ENCODE results near the gene MRPL11.
A peak's percentile ranks its signal among the peaks of the same experiment; 100 is the strongest.

MRPL11 gene

DNA sequence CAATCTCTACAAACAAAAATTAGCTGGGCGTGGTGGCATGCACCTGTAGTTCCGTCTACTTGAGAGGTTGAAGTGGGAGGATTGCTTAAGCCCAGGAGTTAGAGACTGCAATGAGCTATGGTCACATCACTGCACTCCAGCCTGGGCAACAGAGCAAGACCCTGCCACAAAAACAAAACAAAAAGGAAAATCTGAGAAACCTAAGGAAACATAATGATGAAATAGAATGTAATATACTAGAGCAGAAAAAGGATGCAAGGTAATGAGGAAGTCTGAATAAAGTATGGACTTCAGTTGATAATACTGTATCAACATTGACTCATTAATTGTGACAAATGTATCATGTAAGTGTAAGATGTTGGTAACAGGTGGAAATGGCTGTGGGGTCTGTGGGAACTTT, 9.7 kb downstream of the MRPL11 start:
- no peak for DNase-seq

DNA sequence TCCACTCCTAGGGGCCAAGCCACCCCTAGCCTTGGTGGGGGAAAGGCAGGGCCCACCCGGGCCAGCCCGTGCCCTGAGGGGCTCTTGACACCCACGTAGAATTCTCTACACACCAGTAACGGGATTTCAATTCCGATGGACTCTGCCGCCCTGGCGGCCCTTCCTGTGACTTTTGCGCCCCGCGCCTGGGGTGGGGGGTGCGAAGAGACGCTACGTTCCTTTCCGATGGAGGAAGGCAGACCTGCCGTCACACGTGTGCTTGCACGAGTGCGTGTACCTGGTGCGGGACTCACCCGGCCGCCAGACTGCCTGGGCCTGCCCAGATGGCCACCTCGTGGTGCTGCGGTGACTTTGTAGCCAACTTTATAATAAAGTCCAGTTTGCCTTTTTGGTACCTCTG, 12.3 kb downstream of the MRPL11 start:
- DNase-seq, result no peak

DNA sequence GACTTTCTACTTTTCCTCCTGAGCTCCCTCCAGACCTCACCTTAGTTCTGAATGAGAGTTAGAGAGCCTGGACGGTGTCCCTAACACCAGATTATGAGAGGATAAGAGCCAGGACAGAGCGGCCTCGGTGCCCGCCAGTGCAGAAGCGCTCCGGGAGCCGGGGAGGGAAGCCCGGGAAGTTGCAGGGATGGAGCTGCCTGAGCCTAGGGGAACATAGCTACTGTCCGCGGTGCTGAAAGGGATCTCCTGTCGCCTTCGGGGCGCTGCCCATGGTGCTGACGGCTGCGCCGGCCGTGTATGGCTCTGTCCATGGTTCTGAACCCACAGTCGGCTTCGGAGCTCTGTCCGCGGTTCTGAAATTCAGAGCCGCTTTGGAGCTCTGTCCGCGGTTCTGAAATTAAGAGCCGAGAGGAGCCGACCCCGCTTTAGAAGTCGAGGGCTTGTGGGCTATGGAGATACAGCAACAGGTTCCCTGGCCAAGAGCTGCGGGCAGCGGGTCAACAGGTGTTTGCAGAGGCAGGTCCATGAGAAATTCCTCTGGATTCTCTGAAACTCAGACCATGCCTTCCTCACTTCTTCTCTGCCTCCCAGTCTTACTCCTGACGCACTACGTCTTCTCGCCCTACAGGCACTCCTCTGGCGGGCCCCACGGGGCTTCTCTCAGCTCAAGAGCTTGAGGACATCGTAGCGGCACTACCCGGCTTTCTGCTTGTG, 17.0 kb downstream of the MRPL11 start:
- peak; percentile 89 for DNase-seq

DNA sequence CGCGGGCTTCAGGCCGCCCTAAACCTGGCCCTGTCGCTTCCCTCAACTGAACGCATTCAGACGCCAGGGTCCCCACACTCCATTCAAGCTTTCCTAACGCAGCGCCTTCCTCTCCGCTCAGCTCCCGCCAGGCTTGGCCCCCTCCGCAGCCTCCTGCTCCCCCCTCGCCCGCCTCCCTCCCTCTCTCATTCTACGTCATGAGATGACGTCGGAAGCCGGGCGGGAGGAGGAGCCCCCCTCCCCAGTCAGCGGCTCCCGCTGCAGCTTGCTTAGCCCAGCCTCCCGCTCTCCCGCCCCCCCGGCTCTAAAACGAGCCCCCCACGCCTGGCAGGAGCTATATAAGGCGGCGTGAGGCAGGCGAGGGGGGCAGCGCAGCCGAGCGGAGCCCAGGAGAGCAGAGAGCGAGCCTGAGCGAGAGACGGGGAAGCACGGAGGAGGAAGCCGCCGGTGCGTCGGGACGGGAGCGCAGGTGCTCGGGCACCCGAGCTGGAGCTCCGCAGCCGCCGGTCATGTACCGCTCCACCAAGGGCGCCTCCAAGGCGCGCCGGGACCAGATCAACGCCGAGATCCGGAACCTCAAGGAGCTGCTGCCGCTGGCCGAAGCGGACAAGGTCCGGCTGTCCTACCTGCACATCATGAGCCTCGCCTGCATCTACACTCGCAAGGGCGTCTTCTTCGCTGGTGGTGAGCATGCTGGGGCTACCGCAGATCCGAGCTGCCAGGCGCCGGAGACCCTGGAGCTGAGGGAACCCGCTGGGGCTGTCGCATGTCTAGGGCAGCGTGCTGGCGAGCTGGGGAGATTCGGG, 17.8 kb downstream of the MRPL11 start, which contains the start of gene NPAS4:
Gene NPAS4, plus strand, starts transcription at position 365 of the 806 bp plus-strand sequence. Its CDS starts 145 bp downstream, at position 510.
- no peak for DNase-seq

DNA sequence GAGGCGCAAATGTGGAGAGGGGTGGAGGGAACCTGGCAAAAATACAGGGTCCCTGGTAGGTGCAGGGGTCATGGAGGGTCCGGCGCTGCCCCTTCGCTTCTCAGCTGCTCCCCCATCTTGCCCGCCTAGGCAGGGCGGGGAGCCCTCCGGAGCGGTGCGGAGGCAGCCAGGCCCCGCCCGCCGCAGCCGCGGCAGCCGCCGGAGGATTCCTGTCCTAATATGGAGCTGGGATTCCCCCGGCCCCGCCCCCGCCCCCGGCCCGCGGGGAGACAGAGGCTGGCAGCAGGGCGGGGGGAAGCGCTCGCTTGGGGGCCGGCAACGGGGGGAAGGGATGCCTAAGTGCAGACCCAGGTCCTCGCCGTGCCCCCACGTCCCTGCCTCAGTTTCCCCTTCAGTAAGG, 18.8 kb downstream of the MRPL11 start:
- no peak for DNase-seq

DNA sequence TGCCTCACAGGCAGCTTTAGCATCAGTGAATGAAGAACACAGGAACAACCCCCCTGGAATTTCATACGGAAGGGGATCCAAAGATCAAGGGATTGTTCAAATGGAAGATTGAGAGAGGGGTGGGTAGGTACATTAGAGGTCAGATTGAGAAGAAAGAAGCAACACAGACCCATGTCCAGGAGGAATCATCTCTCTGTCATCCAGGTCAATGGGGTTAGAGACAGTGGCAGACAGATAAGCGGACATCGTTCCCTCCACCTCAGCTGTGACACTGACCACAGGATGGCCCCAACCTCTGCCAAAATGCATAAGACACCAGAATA, 19.7 kb downstream of the MRPL11 start:
- DNase-seq, result no peak

DNA sequence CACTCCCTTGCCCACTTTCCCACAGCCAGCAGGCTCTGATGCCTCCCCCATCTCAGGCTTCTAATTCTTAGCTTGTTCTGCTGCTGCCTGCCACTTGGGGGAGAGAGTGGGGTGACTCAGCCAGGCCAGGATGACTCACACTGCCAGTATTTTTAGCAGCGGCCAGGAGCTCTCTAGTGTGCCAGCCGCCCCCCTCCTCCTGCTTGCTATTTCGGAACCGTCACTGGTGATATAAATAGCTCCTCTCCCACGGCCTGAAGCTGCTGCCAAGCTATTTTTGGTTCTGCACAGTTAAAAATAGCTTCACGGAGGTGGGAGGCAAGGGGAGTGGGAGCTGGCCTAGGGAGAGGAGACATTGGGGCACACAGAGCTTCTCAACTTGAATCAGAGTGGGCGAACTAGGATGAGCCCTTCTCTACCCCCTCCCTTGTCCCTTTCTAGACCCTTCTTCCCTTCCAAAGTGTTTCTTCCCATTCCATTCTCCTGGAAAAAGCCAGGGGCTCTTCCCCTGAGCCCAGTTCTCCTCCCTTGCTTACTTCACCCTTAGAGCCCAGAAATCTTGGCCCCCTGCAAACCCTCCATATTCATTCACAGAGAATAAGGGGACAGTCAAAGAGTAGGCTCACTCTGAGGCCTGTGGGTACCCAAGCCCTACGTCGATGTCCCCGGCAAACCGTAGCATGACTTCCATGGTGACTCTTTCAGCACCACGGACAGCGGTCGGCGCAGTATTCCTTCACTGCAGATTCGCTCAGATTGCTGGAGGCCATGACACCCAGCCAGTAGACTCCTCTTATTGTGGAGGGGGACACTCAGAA, 20.3 kb downstream of the MRPL11 start:
- peak; percentile 46 for DNase-seq

DNA sequence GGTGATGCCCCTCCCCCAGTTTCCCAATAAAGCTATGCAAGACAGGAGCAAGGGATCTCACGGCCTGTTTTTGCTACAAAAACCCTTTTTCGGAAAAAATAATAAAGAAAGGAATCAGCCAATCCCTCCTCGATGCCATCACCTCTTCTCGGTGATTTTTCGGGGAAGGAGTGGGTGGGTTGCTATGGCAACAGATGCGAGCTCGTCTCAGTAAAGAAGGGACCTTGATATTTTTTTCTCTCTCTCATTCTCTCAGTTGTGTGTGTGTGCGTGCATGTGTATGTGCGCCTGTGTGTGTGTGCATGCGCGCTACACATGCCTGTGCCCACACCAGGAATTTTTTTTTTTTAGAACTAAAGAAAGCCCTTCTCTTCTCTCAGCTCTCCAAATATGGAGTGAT, 21.6 kb downstream of the MRPL11 start:
- no peak for DNase-seq

DNA sequence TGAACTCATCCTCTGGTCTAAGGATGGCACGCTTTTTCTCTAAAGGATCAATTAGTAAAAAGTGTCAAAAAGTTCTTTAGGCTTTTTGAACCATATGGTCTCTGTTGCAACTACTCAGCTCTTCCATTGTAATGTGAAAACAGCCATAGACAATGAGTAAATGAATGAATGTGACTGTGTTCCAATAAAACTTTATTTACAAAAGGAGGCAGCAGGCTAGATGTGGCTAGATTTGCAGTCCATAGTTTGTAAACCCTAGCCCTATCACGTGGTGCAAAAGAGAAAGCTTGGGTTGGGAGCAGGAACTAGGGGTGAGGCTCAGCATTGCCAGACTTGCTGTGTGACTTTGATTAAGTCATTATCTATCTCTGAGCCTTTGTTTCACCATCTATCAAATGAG, 23.2 kb downstream of the MRPL11 start:
- no peak for DNase-seq

DNA sequence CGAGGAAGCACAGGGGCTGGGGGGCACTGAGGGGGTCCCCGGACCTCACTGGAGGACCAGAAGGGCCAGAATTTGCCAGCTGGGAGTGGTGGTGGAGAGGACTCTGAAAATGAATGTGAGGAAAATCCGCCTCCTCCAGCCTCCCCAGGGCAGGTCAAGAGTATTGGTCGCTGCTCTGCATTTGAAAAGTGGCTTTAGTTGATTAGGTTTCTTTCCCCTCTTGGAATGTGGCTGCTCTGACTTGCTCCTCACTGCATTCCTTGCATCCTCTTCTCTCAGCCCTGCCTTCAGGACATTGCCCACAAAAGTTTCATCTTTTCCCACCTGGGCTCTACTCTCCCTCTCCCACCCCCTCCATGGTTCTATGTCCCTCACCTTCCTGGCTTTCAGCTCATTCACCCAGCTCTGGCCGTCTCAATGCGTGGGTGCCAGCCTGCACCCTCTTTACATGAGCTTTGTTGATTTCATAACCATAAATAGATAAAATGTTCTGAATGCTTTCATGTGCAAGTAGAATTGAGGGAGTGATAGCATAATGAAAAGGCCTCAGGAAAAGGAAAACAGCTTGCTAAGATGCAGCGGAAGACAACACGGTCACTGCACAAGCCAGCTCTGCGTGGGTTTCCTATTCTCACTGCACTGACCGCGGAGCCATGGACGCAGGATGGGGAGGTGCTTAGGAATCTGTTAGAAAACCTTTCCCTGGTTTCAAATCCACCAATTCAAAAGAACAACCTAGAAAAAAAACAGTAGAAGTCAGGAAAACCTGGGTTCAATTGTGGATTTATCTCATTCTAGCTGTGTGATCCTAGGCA, 24.3 kb downstream of the MRPL11 start:
- DNase-seq, result no peak

DNA sequence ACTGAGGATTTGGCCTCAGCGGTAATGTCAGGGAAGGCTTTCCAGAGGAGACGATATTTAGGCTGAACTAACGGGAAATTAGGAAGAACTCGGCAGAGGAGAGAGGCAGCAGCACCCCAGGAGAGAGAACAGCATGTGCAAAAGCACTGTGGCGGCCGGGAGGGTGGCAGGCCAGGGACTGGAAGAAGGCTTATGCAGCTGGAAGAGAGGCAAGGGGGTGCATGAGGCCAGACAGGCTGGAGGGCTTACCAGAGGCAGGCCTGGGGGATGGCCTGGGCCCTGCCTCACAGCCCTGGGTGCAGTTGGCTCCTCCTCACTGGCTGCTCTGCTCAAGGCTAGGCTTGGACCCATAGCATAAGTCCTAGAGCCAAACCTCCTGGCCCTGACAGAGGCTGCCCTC, 25.5 kb downstream of the MRPL11 start:
- no peak for DNase-seq

DNA sequence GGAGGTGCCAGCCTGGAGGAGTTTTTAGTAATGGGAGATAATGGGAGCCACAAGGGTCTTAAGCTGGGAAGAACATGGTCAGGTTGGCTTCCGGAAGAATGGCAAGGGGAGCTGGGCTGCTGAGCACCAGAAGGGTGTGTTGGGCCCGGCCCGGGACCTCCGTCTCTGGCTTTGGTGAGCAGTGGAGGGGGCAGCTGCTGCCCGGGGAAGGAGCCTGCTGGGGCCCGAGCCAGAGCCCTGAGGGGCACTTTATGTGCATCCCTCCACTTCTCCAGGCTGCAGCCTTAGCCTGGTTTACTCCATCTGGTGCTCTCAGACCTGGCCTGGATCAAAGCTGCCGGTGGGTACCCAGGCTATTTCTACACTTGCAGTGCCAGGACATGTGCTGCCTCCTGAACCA, 26.5 kb downstream of the MRPL11 start:
- no peak for DNase-seq

DNA sequence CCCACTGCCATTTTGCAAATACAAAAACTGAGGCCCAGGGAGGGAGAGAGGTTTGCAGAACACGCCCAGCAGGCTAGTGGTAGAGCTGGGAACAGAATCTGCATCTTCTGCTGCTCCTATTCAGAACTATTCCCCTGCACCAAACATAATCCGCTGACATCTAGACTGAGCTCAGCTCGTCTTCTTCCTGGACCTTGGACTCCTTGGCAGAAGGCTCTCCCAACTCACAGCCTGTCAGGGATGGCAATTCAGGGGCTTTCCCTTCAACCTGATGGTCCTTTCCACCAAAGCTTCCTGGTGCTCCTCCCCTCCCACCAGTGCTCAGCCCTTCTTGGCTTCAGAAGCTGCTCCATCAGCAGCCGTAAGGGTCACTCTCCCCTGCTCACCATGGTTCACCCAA, 27.3 kb downstream of the MRPL11 start:
- no peak for DNase-seq

DNA sequence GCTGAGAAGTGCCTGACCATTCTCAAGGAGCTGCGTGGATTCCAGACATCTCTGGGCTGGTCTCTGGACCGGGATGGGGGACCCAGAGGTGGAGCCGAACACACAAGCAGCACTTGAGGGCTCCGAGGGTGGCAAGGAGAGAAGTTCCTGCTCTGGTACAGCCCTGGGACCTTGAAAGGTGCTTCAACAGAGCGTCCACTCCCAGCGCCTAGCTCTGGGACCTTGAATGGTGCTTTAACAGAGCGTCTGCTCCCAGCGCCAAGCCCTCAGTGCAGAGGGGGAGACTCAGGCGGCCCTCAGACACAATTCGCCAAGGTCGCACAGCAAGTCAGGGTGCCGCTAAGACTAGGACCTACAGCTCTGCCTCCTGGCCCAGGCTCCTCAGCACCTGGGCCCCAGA, 28.5 kb downstream of the MRPL11 start:
- DNase-seq, result no peak

DNA sequence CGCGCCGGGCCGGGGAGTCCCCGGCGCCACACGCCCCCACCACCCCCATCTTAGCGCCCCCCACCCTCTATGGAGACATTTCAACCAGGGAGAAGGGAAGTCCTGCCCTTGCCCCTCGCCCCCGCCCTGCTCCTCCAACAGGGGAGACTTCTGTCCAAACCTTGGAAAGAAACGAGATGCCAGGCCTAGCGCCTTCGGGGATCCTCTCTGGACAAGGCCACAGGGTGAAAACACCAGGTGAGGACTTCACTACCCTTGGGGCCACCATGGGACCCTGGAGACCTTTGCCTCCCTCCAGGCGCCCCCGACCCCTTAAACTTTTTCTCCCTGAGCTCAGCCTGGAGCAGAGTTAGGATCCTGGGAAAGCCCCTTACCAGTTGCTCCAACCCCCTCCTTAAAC, 29.4 kb downstream of the MRPL11 start:
- no peak for DNase-seq

DNA sequence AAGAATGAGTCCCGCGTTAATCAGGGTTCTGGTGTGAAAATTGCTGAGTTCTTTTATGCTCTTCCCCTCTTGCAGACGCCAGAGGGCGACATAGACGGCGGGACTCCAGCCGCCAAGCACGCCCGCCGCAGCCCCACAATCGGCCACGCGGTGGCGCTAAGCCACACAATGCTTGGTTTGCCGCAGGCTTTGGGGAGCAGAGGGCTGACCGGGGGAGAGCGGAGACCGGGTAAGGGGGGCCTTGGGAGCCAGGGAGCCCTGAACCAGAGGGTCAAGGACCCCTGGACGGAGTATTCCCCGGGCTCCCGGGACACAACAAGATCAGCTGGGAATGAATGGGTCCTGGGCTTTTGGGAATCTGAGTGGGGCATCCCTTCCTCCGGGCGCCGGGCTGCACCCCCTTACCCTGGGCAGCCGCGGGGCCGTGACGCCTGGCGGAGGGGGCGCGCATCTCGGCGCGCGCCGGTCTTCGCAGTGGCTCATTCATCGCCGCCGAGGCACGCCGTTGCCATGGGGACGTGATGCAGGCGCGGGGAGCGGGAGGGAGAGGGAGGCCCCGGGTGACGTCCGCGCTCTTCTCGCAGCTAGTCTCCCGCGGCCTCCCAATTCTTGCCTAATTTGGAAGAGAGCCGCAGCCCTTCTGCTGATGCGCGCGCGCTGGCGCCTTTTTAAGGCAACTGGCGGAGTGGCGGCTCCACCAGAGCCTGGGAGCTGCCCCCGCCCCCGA, 30.0 kb downstream of the MRPL11 start:
- DNase-seq, result peak; percentile 90

DNA sequence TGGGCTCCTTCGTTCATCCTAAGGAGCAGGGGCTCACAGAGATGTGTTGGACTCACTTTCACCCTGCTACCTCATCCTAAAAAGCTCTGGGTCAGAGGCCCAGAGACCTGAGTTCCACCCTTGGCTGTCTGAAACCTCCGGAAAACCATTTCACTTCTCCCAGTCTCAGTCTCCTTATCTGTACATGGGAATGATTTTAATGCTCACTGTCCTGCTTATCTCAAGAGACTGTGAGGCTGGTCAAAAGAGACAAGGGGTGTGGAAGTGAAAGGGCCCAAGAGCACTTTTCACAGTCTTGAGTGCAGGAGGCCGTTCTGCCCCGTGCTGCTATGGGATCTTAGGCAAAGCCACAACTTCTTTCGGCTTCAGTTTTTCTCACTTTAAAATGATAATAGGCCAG, 31.0 kb downstream of the MRPL11 start:
- no peak for DNase-seq

DNA sequence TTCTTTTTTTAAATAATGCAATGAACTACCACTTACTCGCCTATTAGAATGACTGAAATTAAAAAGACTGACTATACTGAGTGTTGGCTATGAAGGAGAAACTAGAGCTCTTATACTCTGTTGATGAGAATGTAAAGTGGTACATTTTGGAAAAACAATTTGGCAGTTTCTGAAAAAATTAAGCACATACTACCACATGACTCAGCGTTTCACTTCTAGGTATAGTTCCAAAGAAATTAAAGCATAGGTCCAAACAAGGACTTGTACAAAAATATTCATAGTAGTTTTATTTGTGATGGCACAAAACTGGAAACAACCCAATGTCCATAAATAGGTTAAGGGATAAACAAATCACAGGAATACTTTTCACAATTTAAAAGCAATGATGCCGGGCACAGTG, 44.7 kb downstream of the MRPL11 start:
- DNase-seq, result no peak

DNA sequence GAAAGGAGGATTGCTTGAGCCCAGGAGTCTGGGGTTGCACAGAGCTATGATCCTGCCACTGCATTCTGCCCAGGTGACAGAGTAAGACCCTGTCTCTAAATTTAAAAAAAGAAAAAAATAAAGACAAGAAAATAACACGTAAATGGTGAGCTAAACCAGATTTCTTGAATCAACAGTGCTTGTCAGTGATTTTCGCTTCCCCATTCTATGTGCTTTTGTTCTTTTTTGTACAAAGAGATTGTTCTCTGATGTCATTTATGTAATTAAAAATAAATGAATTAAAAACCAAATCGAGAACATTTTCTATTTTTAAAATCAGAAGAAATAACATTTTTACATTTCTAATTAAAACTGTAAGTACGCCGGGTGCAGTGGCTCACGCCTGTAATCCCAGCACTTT, 47.3 kb downstream of the MRPL11 start:
- no peak for DNase-seq

DNA sequence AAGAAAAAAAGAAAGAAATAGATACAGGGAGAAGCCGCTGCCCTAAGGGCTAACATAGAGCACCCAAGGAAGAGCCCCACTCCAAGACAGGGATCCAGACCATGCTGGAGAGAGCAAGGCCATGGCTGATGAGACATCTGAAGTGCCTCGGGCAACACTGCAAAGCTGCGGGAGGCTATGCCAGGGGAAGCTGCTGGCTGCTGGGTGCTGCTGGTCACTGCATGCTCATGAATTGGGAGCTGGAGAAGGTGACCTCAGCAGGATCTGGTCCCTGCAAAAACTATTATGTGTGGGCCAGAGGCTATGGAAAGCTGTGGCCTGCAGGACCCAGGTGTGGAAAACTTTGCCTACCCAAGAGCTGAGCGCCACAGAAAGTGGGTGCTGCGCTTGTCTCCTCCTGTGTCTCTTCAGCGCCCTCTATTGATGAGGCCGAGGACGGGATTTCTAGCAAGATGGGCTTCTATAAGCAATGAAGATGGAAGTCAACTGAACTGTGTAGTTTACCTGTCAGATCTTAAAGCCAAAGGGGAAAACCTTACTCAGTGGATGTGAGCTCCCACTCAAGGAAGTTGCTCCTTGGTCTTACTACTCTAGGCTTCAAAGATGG, 49.8 kb downstream of the MRPL11 start:
- peak; percentile 80 for DNase-seq

DNA sequence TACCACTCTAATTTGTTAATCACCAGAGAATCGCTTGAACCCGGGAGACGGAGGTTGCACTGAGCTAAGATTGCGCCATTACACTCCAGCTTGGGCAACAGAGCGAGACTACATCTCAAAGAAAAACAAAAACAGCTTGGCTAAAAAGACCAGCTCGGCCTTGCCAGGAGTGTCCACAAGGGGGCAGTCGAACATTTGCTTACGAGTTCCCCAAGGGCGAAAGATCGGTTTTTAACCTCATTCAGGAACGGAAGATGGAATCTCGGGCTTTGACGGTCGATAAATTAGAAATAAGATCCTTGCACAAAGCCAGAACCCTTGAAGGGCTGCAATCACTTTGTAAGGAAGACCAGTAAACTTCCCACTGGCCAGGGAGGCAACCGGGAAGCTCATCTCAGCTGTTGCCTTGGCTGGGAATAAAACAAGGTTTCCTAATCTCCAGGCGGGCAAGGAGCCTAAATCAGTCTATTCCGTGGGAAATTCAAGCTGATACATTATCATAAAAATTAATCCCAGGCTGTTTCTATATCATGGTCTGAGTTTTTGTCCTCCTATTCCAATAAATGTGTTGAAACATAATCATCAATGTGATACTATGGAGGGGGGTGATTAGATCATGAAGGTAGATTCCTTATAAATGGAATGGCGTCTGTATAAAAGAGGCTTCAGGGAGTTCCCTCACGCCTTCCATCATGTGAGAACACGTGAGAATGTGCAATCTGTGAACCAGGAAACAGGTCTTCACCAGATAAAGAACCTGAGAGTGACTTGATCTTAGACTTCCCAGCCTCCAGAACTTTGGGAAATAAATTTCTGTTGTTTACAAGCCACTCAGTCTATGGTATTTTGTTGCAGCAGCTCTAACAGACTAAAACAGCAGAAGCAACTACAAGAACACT, 52.2 kb downstream of the MRPL11 start:
- DNase-seq, result peak; percentile 84
